DMS153 treated with DMSO at 0.1 percent for 48 hours (cell line): ENCODE results near the gene HIPK2.

ENCODE experiments used
- DNase-seq: peaks from one replicate; lab custom pipeline; 2025; ENCODE audit not compliant: unreplicated experiment; lab: John Stamatoyannopoulos, UW

HIPK2 gene

DNA sequence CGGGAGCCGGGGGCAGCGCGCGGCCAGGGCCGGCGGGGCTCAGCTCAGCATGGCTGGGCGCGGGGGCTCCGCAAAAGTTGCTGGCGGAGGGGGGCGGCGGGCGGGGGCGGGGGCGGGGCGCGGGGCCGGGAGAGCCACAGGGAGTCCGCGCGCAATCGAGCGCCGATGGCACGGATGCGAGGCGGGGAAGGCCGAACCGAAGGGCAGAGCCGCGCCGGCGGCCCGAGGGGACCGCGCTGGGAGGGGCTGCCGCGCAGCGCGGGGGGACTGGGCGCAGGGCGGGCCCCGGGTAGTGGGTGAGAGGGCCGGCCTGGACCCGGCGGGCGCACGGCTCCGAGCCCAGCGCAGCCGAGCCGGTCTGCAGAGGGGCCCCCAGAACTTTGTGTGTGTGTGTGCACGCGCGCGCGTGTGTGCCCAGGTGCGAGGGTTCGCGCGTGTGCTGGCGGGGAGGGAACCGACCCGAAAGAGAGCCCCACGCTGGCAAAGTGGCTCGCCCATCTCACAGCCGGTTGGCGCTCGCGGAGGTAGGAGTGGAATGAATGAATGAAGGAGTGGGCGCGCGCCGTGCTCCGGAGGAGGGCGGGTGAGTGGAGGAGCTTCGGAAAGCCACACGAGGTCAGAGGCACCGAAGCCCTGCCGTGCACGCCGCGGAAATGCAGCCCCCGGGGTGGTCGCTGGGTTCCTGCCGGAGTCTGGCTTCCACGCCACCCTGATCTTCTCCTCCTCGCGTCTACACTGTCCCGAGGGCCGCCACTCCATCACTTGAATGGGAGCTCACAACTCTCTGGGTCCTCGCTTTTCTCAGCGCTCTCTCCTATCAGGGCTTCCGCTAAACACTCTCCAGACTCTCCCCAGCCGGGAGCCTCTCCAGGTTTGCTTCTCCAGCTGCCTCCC lies at the start of gene HIPK2:
TSS of gene HIPK2 (minus strand) at position 51 of the 894 bp plus-strand sequence. CDS start 375 bp downstream, outside the sequence.
- peak; percentile 32 for DNase-seq

DNA sequence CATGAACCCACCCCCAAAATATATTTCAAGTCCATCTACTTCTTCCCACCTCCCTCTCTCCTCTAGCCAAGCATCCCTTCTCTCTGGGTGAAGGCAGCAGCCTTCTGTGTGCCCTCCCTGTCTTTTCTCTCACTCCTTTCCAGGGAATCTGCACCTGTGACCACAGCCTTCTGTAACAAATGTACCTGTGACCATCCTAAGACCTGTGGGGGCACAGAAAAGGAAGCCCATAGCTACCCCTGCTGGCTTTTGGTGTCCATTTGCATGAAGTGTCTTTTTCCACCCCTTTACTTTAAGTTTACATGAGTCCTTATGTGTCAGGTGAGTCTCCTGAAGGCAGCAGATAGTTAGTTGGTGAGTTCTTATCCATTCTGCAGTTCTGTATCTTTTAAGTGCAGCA lies 49.2 kb upstream of the HIPK2 start:
- no peak for DNase-seq

DNA sequence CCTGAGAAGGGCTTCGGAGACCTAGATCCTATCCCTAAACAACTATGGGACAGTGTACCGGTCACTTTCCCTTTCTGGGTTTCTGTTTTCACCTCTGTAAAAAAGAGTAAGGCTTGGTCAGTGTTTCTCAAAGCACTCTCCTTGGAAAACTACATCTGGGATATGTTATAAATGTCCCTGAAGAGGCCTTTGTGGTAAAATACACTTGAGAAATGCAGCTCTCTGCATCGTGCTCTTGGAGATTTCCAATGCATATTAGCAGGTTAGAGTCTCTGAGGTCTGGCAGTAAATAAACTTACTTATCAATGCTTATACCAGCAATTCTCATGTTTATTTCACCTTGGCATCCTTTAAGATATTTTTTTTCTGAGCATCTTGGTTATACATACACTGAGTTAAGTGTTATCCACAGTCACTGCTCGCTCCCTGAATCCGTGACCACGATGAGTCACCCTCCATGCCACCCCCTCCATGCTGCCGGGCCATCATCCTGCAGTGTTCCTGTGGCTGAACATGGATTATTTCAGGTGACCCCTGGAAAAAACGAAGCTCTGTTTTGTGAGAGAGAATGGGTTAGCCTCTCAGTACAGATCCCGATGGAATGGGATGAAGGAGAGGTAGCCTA lies 48.0 kb upstream of the HIPK2 start:
- DNase-seq = no peak

DNA sequence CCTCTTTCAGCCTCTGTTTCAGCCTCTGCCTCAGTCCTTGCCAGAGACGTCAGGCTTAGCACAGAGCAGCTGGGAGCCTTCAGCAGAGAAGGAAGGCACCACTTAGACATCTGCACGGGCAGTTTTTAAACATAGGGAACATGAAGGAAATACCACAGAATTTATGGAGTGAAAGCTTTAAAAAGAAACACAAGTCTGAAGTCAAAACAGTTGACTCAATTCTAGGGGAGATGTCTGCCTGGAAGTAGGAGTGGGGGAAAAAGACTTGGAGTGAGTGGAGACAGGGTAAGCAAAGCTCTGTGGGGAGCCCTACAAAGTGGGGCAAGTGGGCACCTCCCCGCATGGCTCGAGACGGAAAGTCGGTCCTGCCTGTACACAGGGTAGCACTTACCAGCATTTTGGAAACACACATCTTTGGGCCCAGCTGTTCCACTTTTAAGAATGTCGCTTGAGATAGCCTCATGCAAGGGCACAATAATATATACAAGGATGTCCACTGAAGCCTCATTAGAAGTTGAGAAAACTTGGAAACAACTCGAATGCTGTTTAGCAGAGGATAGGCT lies 46.2 kb upstream of the HIPK2 start:
- DNase-seq = no peak

DNA sequence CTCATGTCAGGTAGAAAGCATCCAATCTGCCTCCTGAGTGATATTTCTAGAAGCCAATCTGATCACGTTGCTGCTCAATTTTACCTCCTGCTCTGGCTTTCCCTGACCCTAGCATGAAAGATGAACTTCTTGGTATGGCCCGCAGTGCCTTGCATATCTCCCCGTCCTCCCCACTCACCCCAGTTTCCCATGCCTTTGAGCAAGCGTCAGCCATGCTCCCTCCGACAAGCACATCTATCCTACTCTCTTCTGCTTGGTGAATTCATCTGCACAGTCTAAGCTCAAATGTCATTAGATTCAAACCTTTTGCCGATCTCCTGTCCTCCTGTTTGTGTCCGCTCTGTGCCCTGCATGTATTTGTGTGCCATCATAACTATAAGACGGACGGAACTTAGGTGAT lies 45.1 kb upstream of the HIPK2 start:
- DNase-seq = no peak

DNA sequence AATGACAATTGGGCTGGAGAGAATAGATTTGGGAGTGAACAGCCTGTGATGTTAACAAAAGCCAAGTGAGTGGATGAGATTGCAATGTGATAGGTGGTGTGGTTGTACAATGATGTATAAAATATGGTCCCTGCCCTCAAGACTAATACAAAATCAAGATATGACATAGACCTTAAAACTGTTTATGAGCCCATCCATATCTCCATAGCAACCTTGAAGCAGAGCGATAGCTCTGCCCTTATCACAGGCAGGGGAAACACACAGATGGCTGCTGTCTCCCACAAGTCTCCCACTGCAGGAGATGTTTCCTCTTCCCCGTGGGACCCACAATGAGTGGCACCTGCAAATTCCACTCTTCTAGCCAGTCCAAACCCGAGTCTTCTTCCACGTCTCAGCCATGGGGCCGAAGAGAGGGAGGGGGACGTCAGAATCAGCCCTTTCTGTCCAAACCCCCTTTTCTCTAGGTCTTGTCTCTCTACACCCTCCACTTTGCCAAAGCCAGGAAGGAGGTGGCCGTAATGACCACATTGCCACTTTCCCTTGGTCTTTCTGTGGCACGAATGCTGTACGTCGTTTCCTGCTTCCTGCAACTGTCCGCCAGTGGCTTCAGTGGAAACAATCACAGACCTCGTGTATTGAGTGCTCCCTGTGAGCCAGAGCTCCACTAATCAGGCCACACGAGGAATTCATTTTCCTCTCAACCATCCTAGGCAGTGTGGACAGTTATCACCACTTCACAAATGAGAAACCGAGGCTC lies 43.7 kb upstream of the HIPK2 start:
- no peak for DNase-seq

DNA sequence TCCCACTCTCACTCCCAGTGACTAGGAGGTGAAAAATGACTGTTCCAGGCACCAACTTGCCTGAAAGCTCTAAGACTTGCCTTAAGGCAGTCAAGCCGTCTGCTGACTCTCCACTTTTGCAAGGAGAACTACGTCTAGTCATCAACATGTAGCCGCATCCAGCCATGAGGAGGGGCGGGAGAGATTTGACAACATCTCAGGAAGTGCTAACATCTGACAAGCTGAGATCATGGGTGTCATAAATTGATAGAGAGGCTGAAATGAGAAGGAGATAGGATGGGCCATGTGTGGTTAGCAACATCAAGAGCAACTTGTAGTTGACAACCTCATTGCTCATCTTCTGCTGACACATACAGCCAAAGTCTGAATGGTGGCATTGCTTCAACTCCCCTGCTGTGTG lies 42.3 kb upstream of the HIPK2 start:
- DNase-seq = no peak

DNA sequence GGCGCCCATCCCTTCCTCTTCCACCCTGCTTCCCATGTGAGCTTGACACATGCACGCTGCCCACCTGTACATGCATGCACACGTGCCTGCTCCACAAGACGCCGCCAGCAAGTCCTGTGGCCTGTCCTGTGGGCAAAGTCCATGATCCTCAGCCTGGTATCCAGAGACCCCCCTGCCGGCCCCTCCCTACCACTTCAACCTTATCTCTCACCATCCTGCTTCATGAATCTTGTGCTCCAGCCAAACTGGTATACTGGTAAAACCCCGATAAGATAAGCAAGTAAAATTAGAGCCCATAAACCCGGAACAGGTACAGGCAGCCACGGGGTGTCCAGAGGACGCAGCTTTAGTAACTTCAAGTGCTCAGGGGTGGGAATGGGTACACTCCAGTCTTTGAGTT lies 39.5 kb upstream of the HIPK2 start:
- DNase-seq = no peak

DNA sequence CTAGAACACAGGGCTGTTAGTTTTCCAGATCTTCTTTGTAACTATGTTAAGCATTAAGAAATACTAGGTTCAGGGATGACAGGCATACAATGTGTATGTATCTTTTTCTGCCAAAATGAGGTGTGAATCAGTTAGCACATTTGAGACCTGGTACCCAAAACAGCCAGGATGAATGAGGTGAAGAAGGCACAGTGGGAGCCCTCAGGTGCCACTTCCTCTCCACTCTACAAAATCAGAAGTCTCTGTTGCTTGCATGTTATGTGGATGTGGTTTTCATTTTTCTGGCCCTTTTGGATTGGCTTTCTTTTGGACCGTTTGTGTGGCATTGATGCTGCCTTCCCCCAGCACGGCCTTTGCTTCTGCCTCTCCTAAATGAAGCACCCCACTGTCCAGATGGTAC lies 35.9 kb upstream of the HIPK2 start:
- DNase-seq = no peak

DNA sequence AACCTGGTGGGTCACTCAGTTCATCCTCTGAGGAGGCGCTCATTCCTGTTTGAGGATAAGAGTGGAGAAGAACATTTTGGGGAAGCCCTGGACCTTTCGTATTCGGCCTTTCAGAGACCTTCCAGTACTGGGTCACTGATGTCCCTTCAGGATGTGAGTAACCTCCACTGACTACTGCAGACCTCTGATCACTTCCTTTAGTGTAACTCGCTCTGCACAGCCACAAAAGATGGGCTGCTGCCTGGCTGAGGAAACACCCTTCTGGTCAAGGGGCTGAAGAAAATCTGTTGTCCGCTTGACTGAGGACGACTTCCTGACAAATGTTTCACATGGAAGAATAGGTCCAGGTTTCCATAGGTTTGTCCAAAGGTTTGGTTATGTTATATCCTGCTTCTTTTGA lies 35.4 kb upstream of the HIPK2 start:
- DNase-seq = no peak

DNA sequence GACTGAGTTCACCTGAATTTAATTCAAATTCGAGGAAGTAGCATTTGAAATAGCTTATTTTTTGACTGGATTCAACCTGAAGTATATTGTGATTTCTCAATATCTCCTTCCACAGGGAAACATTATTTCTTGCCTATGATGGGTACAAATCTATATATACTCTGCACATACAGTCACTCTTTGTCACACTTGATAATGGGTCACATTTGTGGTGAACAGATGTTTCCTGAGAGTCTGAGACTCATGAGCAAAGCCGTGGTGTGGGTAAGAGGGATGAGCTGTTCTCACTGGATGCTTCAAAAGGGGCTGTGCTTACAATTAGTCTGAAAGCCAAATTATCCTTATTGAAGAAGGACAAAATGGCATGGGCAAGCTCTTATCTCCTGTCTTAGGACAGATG lies 33.3 kb upstream of the HIPK2 start:
- no peak for DNase-seq

DNA sequence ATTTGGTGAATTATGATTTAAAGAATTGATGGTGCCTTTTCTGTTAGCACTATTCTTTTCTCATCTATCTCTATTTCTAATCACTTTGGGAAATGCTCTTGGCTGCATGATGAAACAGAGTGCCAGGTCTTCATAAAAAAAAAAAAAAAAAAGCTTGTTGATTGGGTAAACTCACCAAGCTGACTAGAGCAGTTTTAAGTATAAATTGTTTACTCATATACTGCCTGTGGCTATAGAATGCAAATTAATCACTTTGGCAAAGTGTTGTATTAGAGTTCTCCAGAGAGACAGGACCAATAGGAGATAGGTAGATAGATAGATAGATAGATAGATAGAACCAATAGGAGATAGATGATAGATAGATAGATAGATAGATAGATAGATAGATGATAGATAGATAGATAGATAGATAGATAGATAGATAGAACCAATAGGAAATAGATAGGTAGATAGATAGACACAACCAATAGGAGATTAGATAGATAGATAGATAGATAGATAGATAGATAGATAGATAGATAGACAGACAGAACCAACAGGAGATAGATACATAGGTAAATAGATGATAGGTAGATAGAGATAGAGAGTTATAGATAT lies 31.1 kb upstream of the HIPK2 start:
- DNase-seq = no peak

DNA sequence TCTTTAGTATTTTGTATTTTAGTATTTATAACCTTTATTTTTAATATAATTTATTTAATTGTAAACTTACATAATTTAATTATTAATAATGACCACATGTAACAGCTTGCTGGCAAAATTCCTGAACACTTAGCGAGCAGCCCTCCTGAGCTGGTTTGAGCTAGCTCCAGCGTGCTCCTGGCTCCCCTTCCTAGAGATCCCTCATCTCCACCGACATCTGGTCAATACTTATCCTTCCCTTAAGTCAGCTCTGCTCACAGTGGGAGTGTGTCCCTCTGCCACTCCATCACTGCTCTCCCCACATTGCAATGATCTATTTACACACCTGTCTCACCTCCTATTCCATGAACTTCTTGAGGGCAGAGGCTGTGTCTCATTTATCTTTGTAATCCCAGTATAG lies 30.6 kb upstream of the HIPK2 start:
- no peak for DNase-seq

DNA sequence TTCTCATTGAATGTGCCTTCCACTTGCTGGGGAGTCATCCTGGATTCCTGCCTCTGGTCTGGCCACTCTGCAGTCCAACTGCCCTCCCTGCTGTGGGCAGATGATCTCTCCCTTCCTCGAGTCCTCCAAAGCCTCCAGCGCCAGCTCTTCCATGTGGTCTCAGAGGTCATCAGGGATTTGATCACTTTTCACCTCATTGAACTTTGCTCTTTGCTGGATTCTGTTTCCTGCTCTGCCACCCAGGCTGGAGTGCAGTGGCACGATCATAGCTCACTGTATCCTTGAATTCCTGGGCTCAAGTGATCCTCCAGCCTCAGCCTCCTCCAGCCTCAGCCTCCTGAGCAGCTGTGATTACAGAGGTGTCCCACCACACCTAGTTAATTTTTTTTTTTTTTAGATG lies 29.2 kb upstream of the HIPK2 start:
- DNase-seq = no peak

DNA sequence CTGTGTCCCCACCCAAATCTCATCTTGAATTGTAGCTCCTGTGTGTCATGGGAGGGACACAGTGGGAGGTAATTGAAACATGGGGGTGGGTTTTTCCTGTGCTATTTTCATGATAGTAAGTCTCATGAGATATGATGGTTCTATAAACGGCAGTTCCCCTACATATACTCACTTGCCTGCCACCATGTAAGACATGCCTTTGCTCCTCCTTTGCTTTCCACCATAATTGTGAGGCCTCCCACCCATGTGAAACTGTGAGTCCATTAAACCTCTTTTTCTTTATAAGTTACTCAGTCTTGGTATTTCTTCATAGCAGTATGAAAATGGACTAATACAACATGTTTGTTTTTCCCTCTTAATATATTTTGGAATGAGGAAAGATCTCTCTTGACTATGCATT lies 26.8 kb upstream of the HIPK2 start:
- no peak for DNase-seq

DNA sequence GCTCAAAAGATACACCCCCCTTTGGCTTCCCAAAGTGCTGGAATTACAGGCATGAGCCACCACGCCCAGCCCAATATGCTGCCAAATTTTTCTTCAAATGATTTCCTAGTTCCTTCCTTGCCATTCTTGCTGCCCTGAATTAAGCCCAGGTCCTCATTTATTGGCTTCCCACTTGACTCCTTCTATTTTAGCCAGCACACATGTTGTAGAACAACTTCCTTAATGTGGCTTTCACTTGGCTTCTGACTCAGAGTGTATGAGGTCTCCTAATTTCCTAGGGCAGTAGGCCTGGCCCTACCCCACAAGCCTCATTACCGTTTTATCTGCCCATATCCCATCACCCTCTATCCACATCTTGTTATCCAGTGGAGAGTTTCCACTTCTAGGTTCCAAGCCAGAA lies 21.8 kb upstream of the HIPK2 start:
- no peak for DNase-seq

DNA sequence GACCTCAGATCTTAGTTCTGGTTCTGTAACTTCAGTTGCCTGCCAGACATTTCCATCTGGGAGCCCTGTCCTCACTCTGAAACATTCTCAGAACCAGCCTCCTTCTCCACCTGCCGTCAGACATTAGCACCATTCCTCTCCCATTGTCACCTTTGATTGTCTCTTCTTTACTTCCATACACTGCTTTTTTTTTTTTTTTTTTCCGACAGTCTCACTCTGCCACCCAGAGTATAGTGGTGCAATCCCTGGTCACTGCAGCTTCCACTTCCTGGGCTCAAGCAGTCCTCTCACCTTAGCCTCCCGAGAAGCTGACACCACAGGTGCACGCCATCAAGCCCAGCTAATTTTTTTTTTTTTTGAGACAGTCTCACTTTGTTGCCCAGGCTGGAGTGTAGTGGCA lies 21.1 kb upstream of the HIPK2 start:
- no peak for DNase-seq

DNA sequence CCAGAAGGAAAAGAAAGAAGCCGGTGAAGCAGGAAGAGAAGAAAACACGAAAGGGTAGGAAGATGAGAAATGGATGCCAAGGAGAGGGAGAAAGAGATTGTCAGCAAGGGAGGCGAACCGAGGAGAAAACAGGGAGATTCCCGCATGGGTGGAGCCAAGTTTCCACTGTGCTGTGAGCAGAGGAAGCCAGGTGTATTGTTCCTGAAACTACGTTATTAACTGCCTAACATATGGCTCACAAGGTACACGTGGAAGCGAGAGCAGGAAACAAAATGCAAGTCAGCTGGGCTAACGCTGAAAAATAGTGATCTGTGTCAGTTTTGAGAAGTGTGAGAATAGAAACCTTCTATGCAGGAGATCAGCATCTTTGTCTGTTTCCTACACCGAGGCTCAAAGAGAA lies 20.4 kb upstream of the HIPK2 start:
- no peak for DNase-seq

DNA sequence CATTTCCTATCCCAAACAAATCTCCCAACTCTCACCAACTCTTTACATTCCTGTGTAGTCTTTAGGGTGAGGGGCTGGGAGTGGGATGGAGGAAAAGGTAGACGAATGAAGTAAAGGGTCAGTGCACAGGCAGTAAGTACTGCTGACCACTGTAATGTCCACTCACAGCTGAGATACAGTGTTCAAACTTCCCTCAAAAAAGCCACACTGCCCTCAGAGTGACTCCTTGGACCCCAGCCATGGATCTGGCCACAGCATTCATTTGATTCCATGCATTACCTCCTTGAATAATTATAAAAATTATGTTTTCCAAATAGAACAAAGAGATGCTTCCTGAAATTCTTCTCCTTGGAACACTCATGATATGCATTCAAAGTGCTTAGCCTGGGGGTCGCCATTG lies 19.8 kb upstream of the HIPK2 start:
- DNase-seq = no peak

DNA sequence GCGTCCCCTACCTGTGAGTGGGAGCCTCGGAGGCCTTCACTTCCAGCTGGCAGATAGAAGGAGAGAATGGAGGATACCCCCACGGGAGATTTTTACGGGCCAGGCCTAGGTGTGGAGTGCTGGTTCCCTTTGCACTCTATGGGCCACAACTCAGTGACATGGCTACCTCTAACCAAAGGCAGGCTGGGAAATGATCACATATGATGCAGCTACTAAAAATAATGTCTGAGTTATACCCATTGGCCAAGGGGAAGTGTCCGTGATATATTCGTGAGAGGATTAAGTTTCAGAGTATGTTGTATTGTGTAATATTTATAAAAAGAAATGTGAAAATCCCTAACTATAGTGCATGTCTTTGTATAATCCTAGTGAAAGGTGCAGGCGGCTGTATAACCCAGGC lies 13.5 kb upstream of the HIPK2 start:
- no peak for DNase-seq

DNA sequence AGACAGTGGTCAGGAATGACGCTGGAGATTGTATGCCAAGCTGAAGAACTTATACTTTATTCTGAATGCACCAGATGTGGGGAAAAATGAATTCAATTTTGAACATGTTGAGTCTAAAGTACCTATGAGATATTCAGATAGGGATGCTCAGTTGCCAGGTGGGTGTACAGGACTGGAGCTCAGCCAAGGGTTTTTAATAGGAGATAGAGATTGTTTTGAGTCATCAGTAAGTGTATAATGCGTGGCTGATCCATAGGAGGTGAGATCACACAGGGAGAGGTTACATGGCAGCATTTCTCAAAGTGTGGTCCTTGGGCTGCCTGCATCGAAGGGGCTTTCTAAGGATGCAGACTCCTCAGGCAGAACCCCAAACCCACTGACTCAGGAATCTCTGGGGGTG lies 6.8 kb upstream of the HIPK2 start:
- no peak for DNase-seq
